ENCODE results near the gene GASK1B. TPM values are rescaled to one million over a fixed set of nuclear protein-coding genes. Genes with fewer than 3 reads are reported as not detected.

Gene GASK1B
- total and polyA plus RNA-seq, 2 donors (not counting 1 experiment from before 2014, with no cell fraction given) = 23.6 to 51.6 TPM

- Histone ChIP-seq H3K27ac (ENCODE audit: insufficient read depth, low read length) (no peak overlapping the region), H3K9me3 (ENCODE audit: control insufficient read depth, insufficient read depth, low read depth, low read length) (no peaks in the 10 kb centered on the region), H3K27me3 (ENCODE audit: control insufficient read depth, insufficient read depth, low read length) (peaks cover 3% of the 10 kb centered on the region), H3K4me1 (ENCODE audit: control insufficient read depth, extremely low read depth, insufficient read depth, low read length) (no peaks in the 10 kb centered on the region), H3K4me2 (ENCODE audit: extremely low read depth, insufficient read depth, low read length) (no peak overlapping the region), H3K9ac (ENCODE audit: insufficient read depth, low read length) (no peak overlapping the region), H3K36me3 (ENCODE audit: control insufficient read depth, insufficient read depth, low read length) (no peaks in the 10 kb centered on the region), H3K4me3 (replicated peaks in 1 of 4; ENCODE audit: control extremely low read depth in 1 of 4, insufficient read depth in 1 of 4, low read depth in 3 of 4, low read length in 4 of 4) (no peak overlapping the region), H4K20me1 (ENCODE audit: control insufficient read depth, extremely low read depth, insufficient read depth, low read length) (no peaks in the 10 kb centered on the region), H2AFZ (ENCODE audit: low read length) (no peak overlapping the region), H3K79me2 (ENCODE audit: control insufficient read depth, insufficient read depth, low read length) (no peaks in the 10 kb centered on the region)
- no peak for TF ChIP-seq EZH2 (IDR thresholded peaks at IDR 0.05; ENCODE audit: low read length, missing control alignments)
- TF ChIP-seq CTCF (conservative IDR thresholded peaks at IDR 0.05 in 1 of 2, IDR thresholded peaks at IDR 0.05 in 1 of 2; ENCODE audit: low read depth in 1 of 2, low read length in 2 of 2) = no peak
- DNase-seq (ENCODE audit: low read depth in 2 of 2) = no peak
Measured at GRCh38 chr4:158201322-158201721, 28.5 kb upstream of the GASK1B start.

GRCh38 chr4:158200214-158200613 lies 27.4 kb upstream of the GASK1B start:
- no peaks in the 10 kb centered on the region for H3K9me3 ChIP-seq (ENCODE audit: control insufficient read depth, insufficient read depth, low read depth, low read length)
- no peaks in the 10 kb centered on the region for H4K20me1 ChIP-seq (ENCODE audit: control insufficient read depth, extremely low read depth, insufficient read depth, low read length)
- H3K4me1 ChIP-seq (ENCODE audit: control insufficient read depth, extremely low read depth, insufficient read depth, low read length) = no peaks in the 10 kb centered on the region
- TF ChIP-seq CTCF (conservative IDR thresholded peaks at IDR 0.05 in 1 of 2, IDR thresholded peaks at IDR 0.05 in 1 of 2; ENCODE audit: low read depth in 1 of 2, low read length in 2 of 2) (no peak), EZH2 (IDR thresholded peaks at IDR 0.05; ENCODE audit: low read length, missing control alignments) (no peak)
- no peaks in the 10 kb centered on the region for H3K36me3 ChIP-seq (ENCODE audit: control insufficient read depth, insufficient read depth, low read length)
- no peak overlapping the region for H3K4me3 ChIP-seq (replicated peaks in 1 of 4; ENCODE audit: control extremely low read depth in 1 of 4, insufficient read depth in 1 of 4, low read depth in 3 of 4, low read length in 4 of 4)
- H3K9ac ChIP-seq (ENCODE audit: insufficient read depth, low read length) = no peak overlapping the region
- H3K27me3 ChIP-seq (ENCODE audit: control insufficient read depth, insufficient read depth, low read length) = peaks cover 3% of the 10 kb centered on the region
- H3K27ac ChIP-seq (ENCODE audit: insufficient read depth, low read length) = no peak overlapping the region
- H2AFZ ChIP-seq (ENCODE audit: low read length) = no peak overlapping the region
- H3K4me2 ChIP-seq (ENCODE audit: extremely low read depth, insufficient read depth, low read length) = no peak overlapping the region
- H3K79me2 ChIP-seq (ENCODE audit: control insufficient read depth, insufficient read depth, low read length) = no peaks in the 10 kb centered on the region
- DNase-seq (ENCODE audit: low read depth in 2 of 2) = no peak

- H3K4me1 ChIP-seq (ENCODE audit: control insufficient read depth, extremely low read depth, insufficient read depth, low read length) = no peaks in the 10 kb centered on the region
- no peaks in the 10 kb centered on the region for H3K9me3 ChIP-seq (ENCODE audit: control insufficient read depth, insufficient read depth, low read depth, low read length)
Measured at GRCh38 chr4:158197194-158197776, 24.5 kb upstream of the GASK1B start.

More at GRCh38 chr4:158197194-158197776, 24.5 kb upstream of the GASK1B start:
- no peaks in the 10 kb centered on the region for H4K20me1 ChIP-seq (ENCODE audit: control insufficient read depth, extremely low read depth, insufficient read depth, low read length)
- no peak overlapping the region for H3K4me3 ChIP-seq (replicated peaks in 1 of 4; ENCODE audit: control extremely low read depth in 1 of 4, insufficient read depth in 1 of 4, low read depth in 3 of 4, low read length in 4 of 4)
- H3K9ac ChIP-seq (ENCODE audit: insufficient read depth, low read length) = no peak overlapping the region
- H3K27ac ChIP-seq (ENCODE audit: insufficient read depth, low read length) = no peak overlapping the region
- no peaks in the 10 kb centered on the region for H3K36me3 ChIP-seq (ENCODE audit: control insufficient read depth, insufficient read depth, low read length)
- TF ChIP-seq CTCF (conservative IDR thresholded peaks at IDR 0.05 in 1 of 2, IDR thresholded peaks at IDR 0.05 in 1 of 2; ENCODE audit: low read depth in 1 of 2, low read length in 2 of 2) (no peak), EZH2 (IDR thresholded peaks at IDR 0.05; ENCODE audit: low read length, missing control alignments) (no peak)
- no peak overlapping the region for H2AFZ ChIP-seq (ENCODE audit: low read length)
- H3K27me3 ChIP-seq (ENCODE audit: control insufficient read depth, insufficient read depth, low read length) = peaks cover 3% of the 10 kb centered on the region
- no peak for DNase-seq (ENCODE audit: low read depth in 2 of 2)
- no peaks in the 10 kb centered on the region for H3K79me2 ChIP-seq (ENCODE audit: control insufficient read depth, insufficient read depth, low read length)
- no peak overlapping the region for H3K4me2 ChIP-seq (ENCODE audit: extremely low read depth, insufficient read depth, low read length)
